GM23338 (cell line): ENCODE results near the gene LIX1. TPM values are rescaled to one million over a fixed set of nuclear protein-coding genes. Genes with fewer than 3 reads are reported as not detected.

Experiments
- ATAC-seq: fragments of 200-7000 bp; cut with Tn5 transposase; 3 replicates; pipeline ENCODE4 v1.9.1; 2020
- DNase-seq: peaks from one replicate; pipeline ENCODE4 v3.0.0-alpha.2; 2015; ENCODE audit warnings: low spot score
- H2AFZ ChIP-seq: fragments of 200-600 bp; sonication (generic); 2 replicates; pipeline ENCODE4 v1.8.0; 2016; ENCODE audit warnings: antibody characterized with exemption, mild to moderate bottlenecking, moderate library complexity
- H3F3A ChIP-seq: fragments of 200-600 bp; sonication (generic); replicated peaks from 2 replicates; pipeline ENCODE4 v1.8.0; 2017; ENCODE audit warnings: antibody characterized with exemption, mixed run types, low read depth
- H3K27ac ChIP-seq: fragments of 200-600 bp; sonication (generic); 2 replicates; pipeline ENCODE4 v1.6.1; 2016; ENCODE audit warnings: low read depth
- H3K27me3 ChIP-seq: fragments of 200-600 bp; sonication (generic); 2 replicates; pipeline ENCODE4 v1.8.0; 2016; ENCODE audit warnings: mild to moderate bottlenecking, mixed run types, moderate library complexity; ENCODE audit not compliant: insufficient read depth
- H3K36me3 ChIP-seq: fragments of 200-600 bp; sonication (generic); 2 replicates; pipeline ENCODE4 v1.8.0; 2016; ENCODE audit warnings: mild to moderate bottlenecking; ENCODE audit not compliant: insufficient read depth
- H3K4me1 ChIP-seq: fragments of 200-600 bp; sonication (generic); 2 replicates; pipeline ENCODE4 v1.8.0; 2016; ENCODE audit warnings: mild to moderate bottlenecking, moderate library complexity; ENCODE audit not compliant: insufficient read depth
- H3K4me2 ChIP-seq: fragments of 200-600 bp; sonication (generic); 2 replicates; pipeline ENCODE4 v1.7.1; 2017; ENCODE audit warnings: mixed run types
- H3K4me3 ChIP-seq: fragments of 200-600 bp; sonication (generic); 2 replicates; pipeline ENCODE4 v1.6.1; 2016; ENCODE audit warnings: mixed run types
- H3K79me2 ChIP-seq: fragments of 200-600 bp; sonication (generic); replicated peaks from 2 replicates; pipeline ENCODE4 v1.8.0; 2017; ENCODE audit warnings: mild to moderate bottlenecking; ENCODE audit not compliant: insufficient read depth
- H3K9me2 ChIP-seq: fragments of 200-600 bp; sonication (generic); 2 replicates; pipeline ENCODE4 v1.8.0; 2017; ENCODE audit not compliant: insufficient read depth
- H4K20me1 ChIP-seq: fragments of 200-600 bp; sonication (generic); replicated peaks from 2 replicates; pipeline ENCODE4 v1.8.0; 2017; ENCODE audit warnings: mild to moderate bottlenecking; ENCODE audit not compliant: insufficient read depth
- H3K27ac Mint-ChIP-seq: 2 replicates; pipeline ENCODE4 v1.8.0; 2020; ENCODE audit warnings: inconsistent platforms, mild to moderate bottlenecking, moderate library complexity, mixed read lengths
- H3K27me3 Mint-ChIP-seq: 3 replicates; pipeline ENCODE4 v1.8.0; 2022; ENCODE audit warnings: low read depth, mild to moderate bottlenecking, moderate library complexity, mixed read lengths, inconsistent platforms; ENCODE audit not compliant: insufficient read depth, poor library complexity
- H3K36me3 Mint-ChIP-seq: 3 replicates; pipeline ENCODE4 v1.8.0; 2021; ENCODE audit warnings: low read depth, mild to moderate bottlenecking, inconsistent platforms, moderate library complexity, mixed read lengths
- H3K4me1 Mint-ChIP-seq: 3 replicates; pipeline ENCODE4 v1.8.0; 2020; ENCODE audit warnings: mild to moderate bottlenecking, inconsistent platforms, mixed read lengths
- H3K4me3 Mint-ChIP-seq: 3 replicates; pipeline ENCODE4 v1.8.0; 2021; ENCODE audit warnings: moderate library complexity, mild to moderate bottlenecking, inconsistent platforms, mixed read lengths
- H3K9me3 Mint-ChIP-seq: 3 replicates; pipeline ENCODE4 v1.8.0; 2020; ENCODE audit warnings: moderate library complexity, mild to moderate bottlenecking, inconsistent platforms, mixed read lengths
- CREB1 ChIP-seq: fragments of 250-450 bp; sonication (Bioruptor Pico); IDR thresholded peaks from 2 replicates; pipeline ENCODE4 v1.5.0; 2020; ENCODE audit warnings: low read depth, mild to moderate bottlenecking, moderate library complexity
- EZH2 ChIP-seq: fragments of 200-600 bp; sonication (generic); IDR thresholded peaks from one replicate; pipeline ENCODE4 v1.8.0; 2017; ENCODE audit warnings: antibody characterized with exemption, mild to moderate bottlenecking, low read depth; ENCODE audit not compliant: unreplicated experiment
- EZH2phosphoT487 ChIP-seq: fragments of 200-600 bp; sonication (generic); IDR thresholded peaks from one replicate; pipeline ENCODE4 v1.8.1; 2018; ENCODE audit warnings: antibody characterized with exemption; ENCODE audit not compliant: unreplicated experiment
- JUNB ChIP-seq: IDR thresholded peaks from one replicate; pipeline ENCODE4 v1.6.1; 2016; ENCODE audit warnings: antibody characterized with exemption; ENCODE audit not compliant: unreplicated experiment
- NANOG ChIP-seq: IDR thresholded peaks from 2 replicates; pipeline ENCODE4 v1.6.1; 2016; ENCODE audit warnings: antibody characterized with exemption, borderline replicate concordance
- POLR2AphosphoS5 ChIP-seq: IDR thresholded peaks from 2 replicates; pipeline ENCODE4 v1.6.1; 2016; ENCODE audit warnings: antibody characterized with exemption, low read depth
- STAT1 ChIP-seq: IDR thresholded peaks from one replicate; pipeline ENCODE4 v1.6.1; 2016; ENCODE audit warnings: antibody characterized with exemption; ENCODE audit not compliant: unreplicated experiment
- ZNF114 ChIP-seq: fragments of 250-450 bp; sonication (Bioruptor Pico); IDR thresholded peaks from 2 replicates; pipeline ENCODE4 v1.5.0; 2020; ENCODE audit warnings: mild to moderate bottlenecking, moderate library complexity
- ZNF331 ChIP-seq: fragments of 250-450 bp; sonication (Bioruptor Pico); IDR thresholded peaks from 2 replicates; pipeline ENCODE4 v1.5.0; 2020; ENCODE audit warnings: low read depth, mild to moderate bottlenecking, moderate library complexity
- polyA plus RNA-seq: library from polyadenylated mRNA; unstranded; fragments of >200 nt; fragmentation: Nextera tagmentation; extraction: Ambion mirVana; gene quantifications from 2 replicates; pipeline ENCODE4 v1.2.1, GENCODE V29; 2016
- total RNA-seq: library from RNA; depleted of rRNA; stranded (reverse); fragments of >200 nt; shearing (Covaris generic); gene quantifications from 2 replicates; pipeline ENCODE4 v1.2.3, GENCODE V29; 2014
- TF ChIP-seq, protein P1 (sequence below): fragments of 250-450 bp; sonication (Bioruptor Pico); IDR thresholded peaks from 2 replicates; pipeline ENCODE4 v1.5.0; 2020; ENCODE audit warnings: mild to moderate bottlenecking, moderate library complexity
- TF ChIP-seq, protein P2 (sequence below): IDR thresholded peaks from 2 replicates; pipeline ENCODE4 v1.6.1; 2016; ENCODE audit warnings: antibody characterized with exemption
- TF ChIP-seq, protein P3 (sequence below), 2 experiments: fragments of 200-600 bp in 1 of 2; sonication (generic) in 1 of 2; conservative IDR thresholded peaks; 2 replicates each; pipeline versions ENCODE4 v1.5.1 to v1.6.1; 2016 to 2017; ENCODE audit warnings: antibody characterized with exemption in 2 of 2, low read depth in 2 of 2, mild to moderate bottlenecking in 2 of 2, moderate library complexity in 1 of 2
- TF ChIP-seq, protein P4 (sequence below): IDR thresholded peaks from one replicate; pipeline ENCODE4 v1.6.1; 2018; ENCODE audit warnings: antibody characterized with exemption; ENCODE audit not compliant: unreplicated experiment

Gene LIX1
- total and polyA plus RNA-seq, 2 experiments from 2014 or later = 0.13 TPM; not detected in 1

- Histone ChIP-seq H3K27me3 (no peaks in the 10 kb centered on the region), H3K4me1 (no peaks in the 10 kb centered on the region), H3K4me2 (no peak overlapping the region), H2AFZ (peak overlapping the region; percentile 40), H3K9me2 (no peaks in the 10 kb centered on the region), H3K79me2 (no peaks in the 10 kb centered on the region), H3K36me3 (no peaks in the 10 kb centered on the region), H3F3A (no peaks in the 10 kb centered on the region), H3K27ac (no peak overlapping the region), H4K20me1 (no peaks in the 10 kb centered on the region), H3K4me3 (no peak overlapping the region)
- Mint-ChIP-seq H3K9me3 (peaks cover 2% of the 10 kb centered on the region), H3K4me3 (no peak overlapping the region), H3K27me3 (no peaks in the 10 kb centered on the region), H3K36me3 (peaks cover 2% of the 10 kb centered on the region; the same call in 2 of the 3 replicates), H3K27ac (no peak overlapping the region), H3K4me1 (no peaks in the 10 kb centered on the region)
- no peak for ATAC-seq
- no peak for TF ChIP-seq STAT1
- TF ChIP-seq, protein P1, sequence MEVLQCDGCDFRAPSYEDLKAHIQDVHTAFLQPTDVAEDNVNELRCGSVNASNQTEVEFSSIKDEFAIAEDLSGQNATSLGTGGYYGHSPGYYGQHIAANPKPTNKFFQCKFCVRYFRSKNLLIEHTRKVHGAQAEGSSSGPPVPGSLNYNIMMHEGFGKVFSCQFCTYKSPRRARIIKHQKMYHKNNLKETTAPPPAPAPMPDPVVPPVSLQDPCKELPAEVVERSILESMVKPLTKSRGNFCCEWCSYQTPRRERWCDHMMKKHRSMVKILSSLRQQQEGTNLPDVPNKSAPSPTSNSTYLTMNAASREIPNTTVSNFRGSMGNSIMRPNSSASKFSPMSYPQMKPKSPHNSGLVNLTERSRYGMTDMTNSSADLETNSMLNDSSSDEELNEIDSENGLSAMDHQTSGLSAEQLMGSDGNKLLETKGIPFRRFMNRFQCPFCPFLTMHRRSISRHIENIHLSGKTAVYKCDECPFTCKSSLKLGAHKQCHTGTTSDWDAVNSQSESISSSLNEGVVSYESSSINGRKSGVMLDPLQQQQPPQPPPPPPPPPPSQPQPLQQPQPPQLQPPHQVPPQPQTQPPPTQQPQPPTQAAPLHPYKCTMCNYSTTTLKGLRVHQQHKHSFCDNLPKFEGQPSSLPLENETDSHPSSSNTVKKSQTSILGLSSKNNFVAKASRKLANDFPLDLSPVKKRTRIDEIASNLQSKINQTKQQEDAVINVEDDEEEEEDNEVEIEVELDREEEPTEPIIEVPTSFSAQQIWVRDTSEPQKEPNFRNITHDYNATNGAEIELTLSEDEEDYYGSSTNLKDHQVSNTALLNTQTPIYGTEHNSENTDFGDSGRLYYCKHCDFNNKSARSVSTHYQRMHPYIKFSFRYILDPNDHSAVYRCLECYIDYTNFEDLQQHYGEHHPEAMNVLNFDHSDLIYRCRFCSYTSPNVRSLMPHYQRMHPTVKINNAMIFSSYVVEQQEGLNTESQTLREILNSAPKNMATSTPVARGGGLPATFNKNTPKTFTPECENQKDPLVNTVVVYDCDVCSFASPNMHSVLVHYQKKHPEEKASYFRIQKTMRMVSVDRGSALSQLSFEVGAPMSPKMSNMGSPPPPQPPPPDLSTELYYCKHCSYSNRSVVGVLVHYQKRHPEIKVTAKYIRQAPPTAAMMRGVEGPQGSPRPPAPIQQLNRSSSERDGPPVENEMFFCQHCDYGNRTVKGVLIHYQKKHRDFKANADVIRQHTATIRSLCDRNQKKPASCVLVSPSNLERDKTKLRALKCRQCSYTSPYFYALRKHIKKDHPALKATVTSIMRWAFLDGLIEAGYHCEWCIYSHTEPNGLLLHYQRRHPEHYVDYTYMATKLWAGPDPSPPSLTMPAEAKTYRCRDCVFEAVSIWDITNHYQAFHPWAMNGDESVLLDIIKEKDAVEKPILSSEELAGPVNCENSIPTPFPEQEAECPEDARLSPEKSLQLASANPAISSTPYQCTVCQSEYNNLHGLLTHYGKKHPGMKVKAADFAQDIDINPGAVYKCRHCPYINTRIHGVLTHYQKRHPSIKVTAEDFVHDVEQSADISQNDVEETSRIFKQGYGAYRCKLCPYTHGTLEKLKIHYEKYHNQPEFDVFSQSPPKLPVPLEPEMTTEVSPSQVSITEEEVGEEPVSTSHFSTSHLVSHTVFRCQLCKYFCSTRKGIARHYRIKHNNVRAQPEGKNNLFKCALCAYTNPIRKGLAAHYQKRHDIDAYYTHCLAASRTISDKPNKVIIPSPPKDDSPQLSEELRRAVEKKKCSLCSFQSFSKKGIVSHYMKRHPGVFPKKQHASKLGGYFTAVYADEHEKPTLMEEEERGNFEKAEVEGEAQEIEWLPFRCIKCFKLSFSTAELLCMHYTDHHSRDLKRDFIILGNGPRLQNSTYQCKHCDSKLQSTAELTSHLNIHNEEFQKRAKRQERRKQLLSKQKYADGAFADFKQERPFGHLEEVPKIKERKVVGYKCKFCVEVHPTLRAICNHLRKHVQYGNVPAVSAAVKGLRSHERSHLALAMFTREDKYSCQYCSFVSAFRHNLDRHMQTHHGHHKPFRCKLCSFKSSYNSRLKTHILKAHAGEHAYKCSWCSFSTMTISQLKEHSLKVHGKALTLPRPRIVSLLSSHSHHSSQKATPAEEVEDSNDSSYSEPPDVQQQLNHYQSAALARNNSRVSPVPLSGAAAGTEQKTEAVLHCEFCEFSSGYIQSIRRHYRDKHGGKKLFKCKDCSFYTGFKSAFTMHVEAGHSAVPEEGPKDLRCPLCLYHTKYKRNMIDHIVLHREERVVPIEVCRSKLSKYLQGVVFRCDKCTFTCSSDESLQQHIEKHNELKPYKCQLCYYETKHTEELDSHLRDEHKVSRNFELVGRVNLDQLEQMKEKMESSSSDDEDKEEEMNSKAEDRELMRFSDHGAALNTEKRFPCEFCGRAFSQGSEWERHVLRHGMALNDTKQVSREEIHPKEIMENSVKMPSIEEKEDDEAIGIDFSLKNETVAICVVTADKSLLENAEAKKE (CRISPR knock-in tag) = no peak
- TF ChIP-seq POLR2AphosphoS5 = no peak
- TF ChIP-seq, protein P2, sequence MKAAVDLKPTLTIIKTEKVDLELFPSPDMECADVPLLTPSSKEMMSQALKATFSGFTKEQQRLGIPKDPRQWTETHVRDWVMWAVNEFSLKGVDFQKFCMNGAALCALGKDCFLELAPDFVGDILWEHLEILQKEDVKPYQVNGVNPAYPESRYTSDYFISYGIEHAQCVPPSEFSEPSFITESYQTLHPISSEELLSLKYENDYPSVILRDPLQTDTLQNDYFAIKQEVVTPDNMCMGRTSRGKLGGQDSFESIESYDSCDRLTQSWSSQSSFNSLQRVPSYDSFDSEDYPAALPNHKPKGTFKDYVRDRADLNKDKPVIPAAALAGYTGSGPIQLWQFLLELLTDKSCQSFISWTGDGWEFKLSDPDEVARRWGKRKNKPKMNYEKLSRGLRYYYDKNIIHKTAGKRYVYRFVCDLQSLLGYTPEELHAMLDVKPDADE = no peak
- TF ChIP-seq EZH2phosphoT487 = no peak
- TF ChIP-seq CREB1 (CRISPR knock-in tag) = no peak
- TF ChIP-seq, protein P3, sequence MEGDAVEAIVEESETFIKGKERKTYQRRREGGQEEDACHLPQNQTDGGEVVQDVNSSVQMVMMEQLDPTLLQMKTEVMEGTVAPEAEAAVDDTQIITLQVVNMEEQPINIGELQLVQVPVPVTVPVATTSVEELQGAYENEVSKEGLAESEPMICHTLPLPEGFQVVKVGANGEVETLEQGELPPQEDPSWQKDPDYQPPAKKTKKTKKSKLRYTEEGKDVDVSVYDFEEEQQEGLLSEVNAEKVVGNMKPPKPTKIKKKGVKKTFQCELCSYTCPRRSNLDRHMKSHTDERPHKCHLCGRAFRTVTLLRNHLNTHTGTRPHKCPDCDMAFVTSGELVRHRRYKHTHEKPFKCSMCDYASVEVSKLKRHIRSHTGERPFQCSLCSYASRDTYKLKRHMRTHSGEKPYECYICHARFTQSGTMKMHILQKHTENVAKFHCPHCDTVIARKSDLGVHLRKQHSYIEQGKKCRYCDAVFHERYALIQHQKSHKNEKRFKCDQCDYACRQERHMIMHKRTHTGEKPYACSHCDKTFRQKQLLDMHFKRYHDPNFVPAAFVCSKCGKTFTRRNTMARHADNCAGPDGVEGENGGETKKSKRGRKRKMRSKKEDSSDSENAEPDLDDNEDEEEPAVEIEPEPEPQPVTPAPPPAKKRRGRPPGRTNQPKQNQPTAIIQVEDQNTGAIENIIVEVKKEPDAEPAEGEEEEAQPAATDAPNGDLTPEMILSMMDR (conservative IDR thresholded peaks at IDR 0.05; ENCODE audit: low read depth in 2 of 2) = no peak
- TF ChIP-seq ZNF331 (CRISPR knock-in tag) = no peak
- no peak for TF ChIP-seq NANOG
- TF ChIP-seq ZNF114 (CRISPR knock-in tag) = no peak
- TF ChIP-seq EZH2 = no peak
- no peak for TF ChIP-seq JUNB
- TF ChIP-seq, protein P4, sequence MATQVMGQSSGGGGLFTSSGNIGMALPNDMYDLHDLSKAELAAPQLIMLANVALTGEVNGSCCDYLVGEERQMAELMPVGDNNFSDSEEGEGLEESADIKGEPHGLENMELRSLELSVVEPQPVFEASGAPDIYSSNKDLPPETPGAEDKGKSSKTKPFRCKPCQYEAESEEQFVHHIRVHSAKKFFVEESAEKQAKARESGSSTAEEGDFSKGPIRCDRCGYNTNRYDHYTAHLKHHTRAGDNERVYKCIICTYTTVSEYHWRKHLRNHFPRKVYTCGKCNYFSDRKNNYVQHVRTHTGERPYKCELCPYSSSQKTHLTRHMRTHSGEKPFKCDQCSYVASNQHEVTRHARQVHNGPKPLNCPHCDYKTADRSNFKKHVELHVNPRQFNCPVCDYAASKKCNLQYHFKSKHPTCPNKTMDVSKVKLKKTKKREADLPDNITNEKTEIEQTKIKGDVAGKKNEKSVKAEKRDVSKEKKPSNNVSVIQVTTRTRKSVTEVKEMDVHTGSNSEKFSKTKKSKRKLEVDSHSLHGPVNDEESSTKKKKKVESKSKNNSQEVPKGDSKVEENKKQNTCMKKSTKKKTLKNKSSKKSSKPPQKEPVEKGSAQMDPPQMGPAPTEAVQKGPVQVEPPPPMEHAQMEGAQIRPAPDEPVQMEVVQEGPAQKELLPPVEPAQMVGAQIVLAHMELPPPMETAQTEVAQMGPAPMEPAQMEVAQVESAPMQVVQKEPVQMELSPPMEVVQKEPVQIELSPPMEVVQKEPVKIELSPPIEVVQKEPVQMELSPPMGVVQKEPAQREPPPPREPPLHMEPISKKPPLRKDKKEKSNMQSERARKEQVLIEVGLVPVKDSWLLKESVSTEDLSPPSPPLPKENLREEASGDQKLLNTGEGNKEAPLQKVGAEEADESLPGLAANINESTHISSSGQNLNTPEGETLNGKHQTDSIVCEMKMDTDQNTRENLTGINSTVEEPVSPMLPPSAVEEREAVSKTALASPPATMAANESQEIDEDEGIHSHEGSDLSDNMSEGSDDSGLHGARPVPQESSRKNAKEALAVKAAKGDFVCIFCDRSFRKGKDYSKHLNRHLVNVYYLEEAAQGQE = no peak
- DNase-seq = no peak
Measured at GRCh38 chr5:97078958-97079743, 63.3 kb downstream of the LIX1 start.
